Kidney (tissue), 14 donors: Measurements from ENCODE around the gene UQCC2. TPM values are rescaled to one million over a fixed set of nuclear protein-coding genes. Genes with fewer than 3 reads are reported as not detected.
A peak's percentile ranks its signal among the peaks of the same experiment; 100 is the strongest.

Source experiments
- DNase-seq, 5 donors: peaks; one replicate each; pipeline ENCODE4 v3.0.0-alpha.2; 2013 to 2020
- FAIRE-seq: peaks from 2 replicates; lab custom pipeline; 2012; peaks lifted over from hg19 to GRCh38; lab: Jason Lieb, UNC
- H3K27ac ChIP-seq, 2 donors: one replicate each; pipeline ENCODE4 v1.7.0; 2013; ENCODE audit warnings: low read depth in 2 of 2, low read length in 2 of 2, inconsistent platforms in 1 of 2
- H3K27me3 ChIP-seq: one replicate; pipeline ENCODE4 v1.7.1; 2013; ENCODE audit warnings: low read length, inconsistent platforms; ENCODE audit not compliant: control insufficient read depth, insufficient read depth
- H3K36me3 ChIP-seq, 3 donors: one replicate each; pipeline versions ENCODE4 v1.7.0 to v1.7.1; 2013; ENCODE audit warnings: low read length in 3 of 3, control low read depth in 1 of 3, inconsistent platforms in 1 of 3; ENCODE audit not compliant: insufficient read depth in 3 of 3, control insufficient read depth in 2 of 3
- H3K4me1 ChIP-seq, 3 donors: one replicate each; pipeline versions ENCODE4 v1.7.0 to v1.7.1; 2013; ENCODE audit warnings: low read length in 3 of 3, inconsistent platforms in 1 of 3, low read depth in 1 of 3; ENCODE audit not compliant: control insufficient read depth in 2 of 3, insufficient read depth in 2 of 3
- H3K4me3 ChIP-seq, 3 donors: one replicate each; pipeline versions ENCODE4 v1.7.0 to v1.8.1; 2013; ENCODE audit warnings: low read length in 3 of 3, control low read depth in 1 of 3, inconsistent platforms in 1 of 3
- H3K9ac ChIP-seq, 3 donors: one replicate each; pipeline versions ENCODE4 v1.7.0 to v1.7.1; 2013; ENCODE audit warnings: low read length in 3 of 3, control low read depth in 1 of 3, inconsistent platforms in 1 of 3
- H3K9me3 ChIP-seq, 3 donors: one replicate each; pipeline versions ENCODE4 v1.7.0 to v1.7.1; 2013; ENCODE audit warnings: low read length in 3 of 3, control low read depth in 1 of 3, inconsistent platforms in 1 of 3; ENCODE audit not compliant: control insufficient read depth in 2 of 3, insufficient read depth in 1 of 3
- intact Hi-C: fragments of 100-400 bp; cut with DNase I; formaldehyde crosslinking; loops from one replicate; pipeline ENCODE4 v1.11.1; 2022
- polyA plus RNA-seq: library from polyadenylated mRNA; stranded (reverse); fragments of 350-450 nt; fragmentation: Illumina TruSeq; extraction: RNeasy Lipid Tissue Mini Kit (QIAGEN cat#74804); gene quantifications from one replicate; pipeline ENCODE4 v1.2.3, GENCODE V29; 2014; ENCODE audit warnings: low read depth, low replicate concordance; ENCODE audit not compliant: insufficient read depth
- total RNA-seq: library from RNA; stranded (reverse); fragmentation: NEBNext Ultra II Directional; extraction: Animal tissue kit (Norgen Biotek cat#: 25700); gene quantifications from one replicate; pipeline ENCODE4 v1.2.1, GENCODE V29; 2021
- TF ChIP-seq, protein P1 (sequence below): IDR thresholded peaks from 3 replicates; pipeline ENCODE4 v1.5.1; 2012; ENCODE audit warnings: mild to moderate bottlenecking, moderate library complexity, borderline replicate concordance; ENCODE audit not compliant: insufficient read depth; ENCODE audit errors: extremely low read depth
- donor health status: control.
- donor health status: control.
- donor health status: control.
- donor health status: control.
- donor health status: control.
- donor health status: DM: yes; HTN: yes; CAD: no.
- donor health status: Normal renal cell carcinoma (clear cell type).

Gene UQCC2
- total and polyA plus RNA-seq, 2 donors from 2014 or later: 39.6 to 189 TPM

DNA sequence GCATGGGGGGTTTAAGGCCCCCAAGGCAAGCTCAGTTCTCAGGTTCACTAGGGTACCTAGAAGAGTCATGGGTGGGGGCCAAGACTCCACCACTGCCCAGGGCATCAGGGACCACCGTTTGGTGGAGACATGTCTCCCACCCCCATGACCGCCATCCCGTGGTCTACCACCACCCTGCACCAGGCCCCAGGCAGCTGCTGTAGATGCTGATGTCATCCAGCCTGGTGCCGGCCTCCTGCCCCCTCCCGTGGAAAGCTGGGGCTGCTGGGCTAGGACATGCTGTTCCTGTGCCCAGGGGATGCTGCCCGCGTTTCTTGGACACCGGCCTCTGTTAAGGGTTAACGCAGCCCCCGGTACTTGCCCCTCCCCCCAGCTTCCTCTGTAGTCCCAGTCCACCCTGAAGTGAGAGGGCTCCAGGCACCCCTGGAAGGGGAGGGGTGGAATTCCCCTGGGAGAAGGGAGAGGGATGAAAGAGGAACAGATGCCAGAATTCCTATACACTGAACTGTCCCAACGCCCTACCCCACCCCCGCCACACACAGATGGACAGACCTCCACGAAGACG lies 34.6 kb upstream of the UQCC2 start:
- FAIRE-seq (no peak), DNase-seq (peak in 4 of 5 donors; percentile 45 to 86 (median 70))
- Histone ChIP-seq H3K9me3 (no peaks in the 10 kb centered on the region), H3K27me3 (no peaks in the 10 kb centered on the region), H3K36me3 (no peaks in the 10 kb centered on the region), H3K9ac (peak overlapping the region in 1 of 3 donors; percentile 87), H3K4me3 (peak overlapping the region in 2 of 3 donors; percentile 70 to 79), H3K4me1 (peaks cover 4 to 18% (median 13%) of the 10 kb centered on the region in 3 donors), H3K27ac (peak overlapping the region; percentile 57 to 87)
- intact Hi-C loops: loop anchor here (10.0 kb wide), 1 partner anchor 279 kb away; no protein-coding TSS in a partner anchor
- TF ChIP-seq, protein P1, sequence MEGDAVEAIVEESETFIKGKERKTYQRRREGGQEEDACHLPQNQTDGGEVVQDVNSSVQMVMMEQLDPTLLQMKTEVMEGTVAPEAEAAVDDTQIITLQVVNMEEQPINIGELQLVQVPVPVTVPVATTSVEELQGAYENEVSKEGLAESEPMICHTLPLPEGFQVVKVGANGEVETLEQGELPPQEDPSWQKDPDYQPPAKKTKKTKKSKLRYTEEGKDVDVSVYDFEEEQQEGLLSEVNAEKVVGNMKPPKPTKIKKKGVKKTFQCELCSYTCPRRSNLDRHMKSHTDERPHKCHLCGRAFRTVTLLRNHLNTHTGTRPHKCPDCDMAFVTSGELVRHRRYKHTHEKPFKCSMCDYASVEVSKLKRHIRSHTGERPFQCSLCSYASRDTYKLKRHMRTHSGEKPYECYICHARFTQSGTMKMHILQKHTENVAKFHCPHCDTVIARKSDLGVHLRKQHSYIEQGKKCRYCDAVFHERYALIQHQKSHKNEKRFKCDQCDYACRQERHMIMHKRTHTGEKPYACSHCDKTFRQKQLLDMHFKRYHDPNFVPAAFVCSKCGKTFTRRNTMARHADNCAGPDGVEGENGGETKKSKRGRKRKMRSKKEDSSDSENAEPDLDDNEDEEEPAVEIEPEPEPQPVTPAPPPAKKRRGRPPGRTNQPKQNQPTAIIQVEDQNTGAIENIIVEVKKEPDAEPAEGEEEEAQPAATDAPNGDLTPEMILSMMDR: no peak

DNA sequence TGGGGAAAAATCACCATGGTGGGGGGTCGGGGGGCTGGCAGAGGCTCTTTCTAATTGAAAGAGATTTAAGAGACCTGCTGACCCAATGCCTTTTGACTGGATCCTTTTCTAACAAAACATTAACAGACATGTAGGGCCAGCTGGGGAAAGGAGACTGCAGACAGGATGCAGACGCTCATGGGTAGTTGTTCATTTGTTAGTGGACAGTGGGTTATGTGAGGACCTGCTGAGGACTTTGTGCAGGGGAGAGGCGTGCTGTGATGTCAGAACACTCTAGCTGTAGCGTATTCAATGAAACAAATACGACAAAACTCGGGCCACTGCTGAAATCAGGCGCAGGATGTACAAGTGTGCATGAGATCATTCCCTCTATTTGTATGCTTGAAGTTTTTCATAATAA lies 34.0 kb upstream of the UQCC2 start:
- Histone ChIP-seq H3K9me3 (no peaks in the 10 kb centered on the region), H3K4me3 (peak overlapping the region in 2 of 3 donors; percentile 52 to 79), H3K36me3 (no peaks in the 10 kb centered on the region), H3K9ac (peak overlapping the region in 1 of 3 donors; percentile 77), H3K27ac (peak overlapping the region in 1 of 2 donors; percentile 87), H3K4me1 (peaks cover 4 to 18% (median 13%) of the 10 kb centered on the region in 3 donors), H3K27me3 (no peaks in the 10 kb centered on the region)
- TF ChIP-seq, protein P1: no peak
- FAIRE-seq: no peak
- DNase-seq: peak in 2 of 5 donors; percentile 61 to 80
- intact Hi-C loops: loop anchor here (10.0 kb wide), 1 partner anchor 279 kb away; no protein-coding TSS in a partner anchor

DNA sequence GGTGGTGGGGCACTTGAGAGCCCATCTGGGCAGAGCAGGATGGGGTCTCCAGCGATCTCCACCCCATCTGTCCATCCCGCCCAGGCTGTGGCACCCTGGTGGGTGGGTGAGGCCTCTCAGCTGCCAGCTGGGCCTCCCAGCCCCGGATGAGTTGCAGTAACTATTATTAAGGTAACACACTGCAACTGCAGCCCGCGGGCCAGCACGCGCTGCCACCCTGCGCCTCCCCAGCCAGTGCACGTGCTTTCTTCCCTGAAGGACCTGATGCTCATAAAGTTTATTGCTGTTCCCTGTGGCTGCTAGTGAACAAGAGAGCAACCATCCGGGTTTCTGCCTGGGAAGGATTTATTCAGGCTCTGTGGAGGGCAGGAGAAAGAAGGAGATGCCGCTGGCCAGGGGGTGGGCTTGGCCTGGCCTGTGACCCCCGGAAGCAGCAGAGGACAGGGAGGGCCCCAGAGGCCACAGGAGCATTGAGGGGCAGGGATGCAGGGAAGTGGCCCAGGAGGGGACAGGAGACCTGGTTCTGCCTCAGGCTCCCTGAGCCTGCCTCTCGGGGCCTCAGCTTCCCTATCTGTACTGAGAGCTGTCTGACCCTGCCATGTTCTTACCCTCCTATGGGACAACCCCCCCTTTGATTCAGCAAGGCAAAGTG lies 33.5 kb upstream of the UQCC2 start:
- Histone ChIP-seq H3K4me1 (peaks cover 4 to 18% (median 13%) of the 10 kb centered on the region in 3 donors), H3K27me3 (no peaks in the 10 kb centered on the region), H3K9me3 (no peaks in the 10 kb centered on the region), H3K36me3 (no peaks in the 10 kb centered on the region), H3K9ac (peak overlapping the region in 1 of 3 donors; percentile 77), H3K4me3 (peak overlapping the region in 2 of 3 donors; percentile 52 to 79), H3K27ac (peak overlapping the region in 1 of 2 donors; percentile 79)
- intact Hi-C loops: loop anchor here (10.0 kb wide), 1 partner anchor 280 kb away; no protein-coding TSS in a partner anchor
- DNase-seq (peak in 4 of 5 donors; percentile 66 to 75 (median 70)), FAIRE-seq (no peak)
- TF ChIP-seq, protein P1: no peak
